NCI-H2081 (cell line): Measurements from ENCODE around the gene C17orf58.

Experiments
- DNase-seq, 2 experiments: peaks; one replicate each; lab custom pipeline; 2025; lab: John Stamatoyannopoulos, UW

Gene C17orf58

GRCh38 chr17:67950945-67951344, 45.3 kb downstream of the C17orf58 start:
- DNase-seq: no peak

- no peak for DNase-seq
These were observed 48.9 kb downstream of the C17orf58 start for GRCh38 chr17:67947325-67947813.

- DNase-seq: no peak
These were observed 49.8 kb downstream of the C17orf58 start for GRCh38 chr17:67946513-67946912.

- no peak for DNase-seq
These were observed 52.2 kb downstream of the C17orf58 start for GRCh38 chr17:67944035-67944434.

GRCh38 chr17:67942810-67943209, 53.5 kb downstream of the C17orf58 start:
- DNase-seq: peak in 1 of 2 experiments; percentile 11
